GM12891 (cell line): ENCODE measurements around the gene RIF1.

Source experiments
- DNase-seq: peaks from one replicate; pipeline ENCODE4 v3.0.0; 2011; ENCODE audit warnings: low spot score; ENCODE audit not compliant: insufficient read length
- FAIRE-seq: peaks from 2 replicates; lab custom pipeline; 2011; peaks lifted over from hg19 to GRCh38; lab: Jason Lieb, UNC
- PAX5 ChIP-seq: IDR thresholded peaks from 2 replicates; pipeline ENCODE4 v1.6.1; 2011; ENCODE audit warnings: low read length, moderate library complexity, mild to moderate bottlenecking; ENCODE audit not compliant: insufficient read depth, severe bottlenecking
- POLR2A ChIP-seq: IDR thresholded peaks from 2 replicates; pipeline ENCODE4 v1.6.1; 2011; ENCODE audit warnings: low read depth, low read length, control low read depth
- POLR2AphosphoS5 ChIP-seq: IDR thresholded peaks from 2 replicates; pipeline ENCODE4 v1.6.1; 2011; ENCODE audit warnings: low read depth, low read length, control low read depth
- POU2F2 ChIP-seq: IDR thresholded peaks from 2 replicates; pipeline ENCODE4 v1.6.1; 2011; ENCODE audit warnings: low read depth, mild to moderate bottlenecking, control low read depth, low read length, moderate library complexity
- SPI1 ChIP-seq: IDR thresholded peaks from 2 replicates; pipeline ENCODE4 v1.6.1; 2011; ENCODE audit warnings: low read depth, low read length, control low read depth
- TAF1 ChIP-seq: IDR thresholded peaks from 2 replicates; pipeline ENCODE4 v1.6.1; 2011; ENCODE audit warnings: low read depth, low read length, control low read depth

Gene RIF1

DNA sequence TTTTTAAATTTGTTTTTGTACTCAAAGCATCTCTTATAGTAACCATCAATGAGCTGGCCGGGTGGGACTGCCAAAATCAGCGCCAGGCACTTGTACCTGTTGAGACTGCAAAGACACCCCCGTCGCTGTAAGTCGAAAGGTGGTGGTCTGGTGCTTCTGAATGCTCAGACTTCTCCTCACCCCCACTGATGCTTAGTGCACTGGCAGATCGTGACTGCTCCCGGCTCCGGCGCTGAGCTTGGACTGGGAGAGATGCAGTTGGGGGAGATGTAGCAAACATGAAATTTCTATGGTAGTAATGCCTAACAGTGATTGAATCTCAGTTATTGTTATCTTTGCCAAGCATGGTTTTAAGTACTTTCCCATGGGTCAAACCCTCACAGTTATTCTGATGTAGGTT, 80.6 kb downstream of the RIF1 start:
- FAIRE-seq (no peak), DNase-seq (no peak)
- TF ChIP-seq POU2F2 (no peak), SPI1 (no peak), PAX5 (no peak), POLR2AphosphoS5 (no peak), POLR2A (no peak), TAF1 (no peak)

DNA sequence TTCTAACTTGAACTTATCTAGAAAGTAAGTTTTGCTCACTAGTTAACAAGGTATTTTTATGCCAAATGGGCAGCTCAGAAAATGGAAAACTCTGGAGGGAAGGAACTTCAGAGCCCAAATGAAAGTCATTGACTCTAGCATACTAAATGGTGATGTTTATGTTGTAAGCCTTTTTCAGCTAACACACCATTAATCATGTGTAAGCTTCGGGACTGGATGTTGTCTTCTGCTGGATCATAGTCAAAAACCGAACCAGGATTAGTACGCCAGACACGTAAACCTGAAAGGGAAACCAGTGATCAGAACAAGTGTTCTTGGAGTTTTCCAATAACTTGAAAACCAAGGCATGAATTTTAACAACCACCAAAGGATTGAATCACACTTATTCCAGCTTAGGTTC, 81.8 kb downstream of the RIF1 start:
- FAIRE-seq = no peak
- no peak for DNase-seq
- TF ChIP-seq POLR2AphosphoS5 (no peak), PAX5 (no peak), TAF1 (no peak), POU2F2 (no peak)

DNA sequence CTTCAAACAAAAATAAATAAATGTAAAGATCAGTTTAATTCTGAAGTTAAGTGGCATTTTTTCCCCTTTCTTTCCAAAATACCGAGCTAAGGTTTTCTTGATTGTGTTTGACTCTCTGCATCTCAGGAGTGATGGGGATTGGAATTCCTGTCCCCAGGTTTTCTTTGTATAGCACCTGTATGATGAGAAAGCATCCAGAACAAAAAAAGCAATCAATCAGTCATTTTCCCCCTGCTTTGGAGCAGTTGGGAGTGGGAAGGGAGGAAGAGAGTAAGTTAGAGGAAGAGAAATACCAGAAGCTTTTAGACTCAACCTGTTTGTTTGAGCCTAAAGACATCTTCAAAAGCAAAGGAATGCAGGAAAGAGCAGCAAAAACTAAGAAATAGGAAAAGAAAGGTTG, 88.5 kb downstream of the RIF1 start:
- no peak for FAIRE-seq

DNA sequence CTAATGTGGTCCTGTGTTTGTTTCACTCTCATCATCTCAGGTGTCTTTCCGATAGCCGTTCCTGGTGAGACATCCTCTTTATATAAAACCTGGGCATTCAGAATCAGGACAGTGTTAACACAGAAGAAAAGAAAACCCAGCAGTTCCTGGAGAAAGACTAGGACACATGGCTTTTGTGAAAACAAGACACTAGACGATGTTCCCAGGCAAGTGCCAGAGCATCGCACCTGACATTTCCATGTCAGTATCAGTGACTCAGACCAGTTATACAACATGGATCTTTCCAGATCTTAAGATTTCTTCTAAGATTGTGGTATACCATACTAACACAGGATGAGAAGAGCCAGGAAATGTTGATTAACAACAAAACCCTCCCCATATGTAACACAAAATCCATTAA, 96.5 kb downstream of the RIF1 start:
- FAIRE-seq = no peak

More for the DNA sequence above, 88.5 kb downstream of the RIF1 start:
- no peak for DNase-seq
- TF ChIP-seq TAF1 (no peak), POLR2A (no peak), SPI1 (no peak)

DNA sequence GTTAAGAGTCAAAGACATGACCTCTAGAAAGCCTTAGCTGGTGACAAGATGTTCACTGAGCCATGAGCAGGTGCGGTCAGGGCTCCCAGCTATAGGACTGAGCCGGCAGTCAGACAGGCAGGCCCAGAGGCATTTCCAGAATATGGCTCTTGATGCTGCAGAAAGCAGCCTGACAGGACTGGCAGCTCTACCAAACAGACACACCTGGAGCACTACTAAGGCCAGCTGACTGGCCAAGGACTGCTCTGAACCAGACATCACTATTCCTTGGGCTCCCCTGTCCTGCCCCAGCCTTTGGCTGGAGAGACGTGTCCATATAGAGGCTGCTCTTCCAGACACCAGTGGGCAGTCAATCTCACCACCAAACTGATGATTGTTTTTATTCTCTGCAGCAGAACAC, 98.8 kb downstream of the RIF1 start:
- TF ChIP-seq SPI1 (no peak), TAF1 (no peak), POLR2A (no peak), POU2F2 (no peak), POLR2AphosphoS5 (no peak), PAX5 (no peak)
- no peak for FAIRE-seq
- no peak for DNase-seq

More for the DNA sequence above, 96.5 kb downstream of the RIF1 start:
- no peak for TF ChIP-seq POLR2A
- no peak for TF ChIP-seq POLR2AphosphoS5
- TF ChIP-seq TAF1 = no peak
- TF ChIP-seq SPI1 = no peak
- no peak for TF ChIP-seq PAX5
- no peak for TF ChIP-seq POU2F2
- no peak for DNase-seq

DNA sequence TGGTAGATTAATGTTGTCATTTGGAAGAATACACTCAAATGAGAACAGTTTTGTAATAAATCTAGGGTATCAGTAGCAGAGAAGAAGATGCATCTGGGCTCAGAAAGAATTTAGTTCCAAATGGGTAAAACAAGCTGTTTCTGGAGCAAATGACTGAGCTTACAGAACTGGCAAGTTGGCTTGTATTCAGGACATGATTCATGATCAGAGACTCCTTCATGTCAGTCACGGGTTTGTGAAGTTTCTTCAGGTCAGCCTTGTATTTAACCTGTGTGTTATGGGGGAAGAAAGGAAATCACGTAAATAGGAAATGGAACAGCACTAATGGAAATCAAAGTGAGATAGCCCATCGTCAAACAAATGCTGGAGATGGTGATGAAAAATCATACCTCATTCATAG, 109.1 kb downstream of the RIF1 start:
- no peak for TF ChIP-seq POLR2AphosphoS5
- TF ChIP-seq TAF1 = no peak
- TF ChIP-seq PAX5 = no peak
- TF ChIP-seq SPI1 = no peak
- TF ChIP-seq POU2F2 = no peak
- TF ChIP-seq POLR2A = no peak
- peak; percentile 13 for FAIRE-seq
- DNase-seq = no peak

DNA sequence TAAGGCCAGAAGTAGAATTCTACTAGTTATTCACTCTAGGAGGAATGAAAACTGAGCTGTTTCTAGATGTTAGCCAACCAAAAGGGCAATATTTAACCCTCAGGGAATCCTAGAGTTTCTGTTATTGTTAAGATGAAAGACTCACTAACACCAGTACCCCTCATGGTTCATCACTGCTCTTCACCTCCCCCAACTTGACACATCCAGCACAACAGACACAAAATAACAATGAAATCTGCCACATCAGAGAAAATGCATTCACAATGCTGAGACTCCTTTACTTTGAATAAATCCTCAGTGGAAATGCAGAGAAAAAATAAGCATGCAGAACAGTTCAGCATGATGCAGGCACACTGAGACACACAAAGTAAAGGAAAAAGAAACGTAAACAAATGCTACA, 111.3 kb downstream of the RIF1 start:
- no peak for FAIRE-seq
- no peak for DNase-seq
- no peak for TF ChIP-seq SPI1
- no peak for TF ChIP-seq PAX5
- TF ChIP-seq POLR2AphosphoS5 = no peak

DNA sequence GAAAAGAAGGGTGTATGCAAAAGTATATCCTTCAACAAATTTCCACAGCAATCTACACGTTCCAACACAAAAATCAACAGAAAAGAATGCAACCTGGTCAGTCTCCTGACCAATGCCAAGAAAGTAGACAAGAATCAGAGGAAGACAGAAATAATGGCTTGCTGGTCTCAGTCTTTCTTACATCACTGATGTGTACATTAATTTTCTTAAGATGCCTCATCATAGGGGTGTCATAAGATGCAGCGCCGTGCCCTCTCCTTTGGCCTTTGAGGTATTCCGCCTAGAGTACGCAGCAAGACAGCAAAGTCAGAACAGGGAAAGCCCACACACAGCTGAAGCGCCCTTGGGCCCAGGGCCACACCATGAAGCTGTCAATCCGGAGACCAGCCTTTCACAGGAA, 112.9 kb downstream of the RIF1 start:
- no peak for TF ChIP-seq SPI1
- no peak for TF ChIP-seq POLR2A
- TF ChIP-seq POU2F2 = no peak
- no peak for TF ChIP-seq PAX5
- TF ChIP-seq POLR2AphosphoS5 = no peak
- no peak for TF ChIP-seq TAF1
- DNase-seq = no peak
- FAIRE-seq = no peak

DNA sequence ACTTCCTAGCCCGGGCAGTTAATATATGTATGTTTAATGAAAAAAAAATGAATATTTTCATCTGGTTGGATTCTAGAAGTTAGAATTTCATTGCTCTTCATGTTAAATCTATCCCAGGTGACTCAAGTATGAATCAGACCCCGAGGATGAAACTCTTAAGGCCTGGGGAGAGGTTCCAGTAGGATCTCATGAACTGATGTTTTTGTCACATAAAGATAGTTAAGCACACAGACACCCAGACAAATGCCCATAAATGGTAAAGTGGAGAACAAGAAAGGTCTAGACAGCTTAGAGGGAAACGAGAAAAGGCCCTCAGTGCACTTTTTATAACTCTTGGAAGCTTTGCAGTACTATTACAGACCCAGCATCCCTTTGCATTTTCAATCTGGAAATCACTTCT, 114.1 kb downstream of the RIF1 start:
- FAIRE-seq (no peak), DNase-seq (no peak)
- TF ChIP-seq PAX5 (no peak), SPI1 (no peak), TAF1 (no peak), POLR2AphosphoS5 (no peak), POLR2A (no peak), POU2F2 (no peak)

DNA sequence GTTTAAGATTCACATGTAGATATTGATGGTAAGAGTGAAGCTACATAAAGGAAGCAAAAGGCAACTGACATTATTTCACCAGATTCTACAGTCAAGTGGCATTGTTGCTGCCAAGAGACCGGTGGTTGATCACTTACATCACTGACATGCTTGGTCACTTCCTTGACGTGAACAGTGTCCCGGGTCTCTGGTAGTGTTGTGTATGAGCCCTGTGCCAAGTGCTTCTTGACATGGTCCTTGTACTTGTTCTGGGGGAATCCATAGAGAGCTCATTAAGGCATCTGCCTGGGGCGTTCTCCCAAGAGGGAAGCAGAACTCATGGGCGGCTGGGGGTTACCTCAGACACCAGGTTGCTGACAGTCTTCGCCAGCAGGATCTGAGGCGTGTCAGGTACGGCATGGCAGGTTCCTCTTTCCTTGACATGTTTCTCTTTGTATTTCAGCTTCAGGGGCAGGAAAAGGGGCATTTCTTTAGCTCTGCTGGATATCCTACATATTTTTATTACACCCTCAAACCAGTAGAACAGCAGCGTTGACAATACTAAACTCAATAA, 116.2 kb downstream of the RIF1 start:
- FAIRE-seq = no peak
- DNase-seq = no peak
- TF ChIP-seq SPI1 (no peak), POLR2A (no peak), TAF1 (no peak), POLR2AphosphoS5 (no peak), POU2F2 (no peak), PAX5 (no peak)
